Measurements from ENCODE around the gene EML6. TPM values are rescaled to one million over a fixed set of nuclear protein-coding genes. Genes with fewer than 3 reads are reported as not detected.

The EML6 gene
- total RNA-seq, 2 donors from 2014 or later = 1.4 to 2.1 TPM

DNA sequence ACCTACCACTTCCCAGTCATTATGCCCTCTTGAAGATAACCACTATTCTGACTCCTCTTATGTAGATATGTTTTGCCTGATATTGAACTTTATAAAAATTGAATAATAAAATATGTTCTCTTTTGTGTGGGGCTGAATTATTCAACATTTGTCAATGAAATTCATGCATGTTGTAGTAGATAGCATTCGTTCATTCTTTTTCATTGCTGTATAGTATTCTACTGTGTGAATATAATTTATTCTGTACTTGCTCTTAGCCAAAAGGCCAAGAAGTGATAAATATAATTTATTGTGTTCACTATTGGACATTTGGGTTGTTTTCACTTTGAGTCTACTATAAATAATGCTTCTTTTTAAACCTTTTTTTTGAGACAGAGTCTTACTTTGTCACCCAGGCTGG is 29.0 kb downstream of the EML6 start:
- no peak overlapping the region for H3K4me3 Mint-ChIP-seq
- Histone ChIP-seq H3K4me1 (ENCODE audit: control insufficient read depth, insufficient read depth, low read length) (no peaks in the 10 kb centered on the region), H3K36me3 (ENCODE audit: control insufficient read depth, insufficient read depth, low read length) (no peaks in the 10 kb centered on the region), H3K4me3 (ENCODE audit: low read length) (no peak overlapping the region), H3K27me3 (ENCODE audit: control insufficient read depth, insufficient read depth, low read length, poor library complexity, severe bottlenecking) (peaks cover 81% of the 10 kb centered on the region), H3K9ac (ENCODE audit: extremely low read depth, low read length, poor library complexity, severe bottlenecking) (no peak overlapping the region), H3K27ac (ENCODE audit: low read depth, low read length) (no peak overlapping the region), H3K9me3 (ENCODE audit: control insufficient read depth, low read length) (no peaks in the 10 kb centered on the region)
- H3K4me1 Mint-ChIP-seq = no peaks in the 10 kb centered on the region
- 94% methylated on average over 1 of the region's 1 CpG; no CpG with 5 or more reads in 1 of the 2 experiments for WGBS, 2 experiments (ENCODE audit: insufficient coverage in 1 of 2, insufficient read length in 1 of 2)
- no peaks in the 10 kb centered on the region for H3K36me3 Mint-ChIP-seq (ENCODE audit: low read depth)
- no peak overlapping the region for H3K27ac Mint-ChIP-seq
- TF ChIP-seq, protein P1, sequence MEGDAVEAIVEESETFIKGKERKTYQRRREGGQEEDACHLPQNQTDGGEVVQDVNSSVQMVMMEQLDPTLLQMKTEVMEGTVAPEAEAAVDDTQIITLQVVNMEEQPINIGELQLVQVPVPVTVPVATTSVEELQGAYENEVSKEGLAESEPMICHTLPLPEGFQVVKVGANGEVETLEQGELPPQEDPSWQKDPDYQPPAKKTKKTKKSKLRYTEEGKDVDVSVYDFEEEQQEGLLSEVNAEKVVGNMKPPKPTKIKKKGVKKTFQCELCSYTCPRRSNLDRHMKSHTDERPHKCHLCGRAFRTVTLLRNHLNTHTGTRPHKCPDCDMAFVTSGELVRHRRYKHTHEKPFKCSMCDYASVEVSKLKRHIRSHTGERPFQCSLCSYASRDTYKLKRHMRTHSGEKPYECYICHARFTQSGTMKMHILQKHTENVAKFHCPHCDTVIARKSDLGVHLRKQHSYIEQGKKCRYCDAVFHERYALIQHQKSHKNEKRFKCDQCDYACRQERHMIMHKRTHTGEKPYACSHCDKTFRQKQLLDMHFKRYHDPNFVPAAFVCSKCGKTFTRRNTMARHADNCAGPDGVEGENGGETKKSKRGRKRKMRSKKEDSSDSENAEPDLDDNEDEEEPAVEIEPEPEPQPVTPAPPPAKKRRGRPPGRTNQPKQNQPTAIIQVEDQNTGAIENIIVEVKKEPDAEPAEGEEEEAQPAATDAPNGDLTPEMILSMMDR (conservative IDR thresholded peaks at IDR 0.05) = no peak
- H3K9me3 Mint-ChIP-seq = no peaks in the 10 kb centered on the region
- peaks cover 21% of the 10 kb centered on the region for H3K27me3 Mint-ChIP-seq (ENCODE audit: insufficient read depth)
- DNase-seq = no peak

- H3K9me3 ChIP-seq (ENCODE audit: control insufficient read depth, low read length) = no peaks in the 10 kb centered on the region
- peaks cover 7% of the 10 kb centered on the region for H3K4me1 Mint-ChIP-seq
- no peak overlapping the region for H3K27ac ChIP-seq (ENCODE audit: low read depth, low read length)
- H3K36me3 ChIP-seq (ENCODE audit: control insufficient read depth, insufficient read depth, low read length) = no peaks in the 10 kb centered on the region
- TF ChIP-seq, protein P1 (conservative IDR thresholded peaks at IDR 0.05) = no peak
- H3K9ac ChIP-seq (ENCODE audit: extremely low read depth, low read length, poor library complexity, severe bottlenecking) = no peak overlapping the region
- H3K4me3 Mint-ChIP-seq = no peak overlapping the region
- H3K4me3 ChIP-seq (ENCODE audit: low read length) = no peak overlapping the region
- peaks cover 19% of the 10 kb centered on the region for H3K27me3 Mint-ChIP-seq (ENCODE audit: insufficient read depth)
- WGBS, 2 experiments (ENCODE audit: insufficient coverage in 1 of 2, insufficient read length in 1 of 2) = 84 to 93% methylated on average over 5 to 9 of the region's 9 CpGs
- no peaks in the 10 kb centered on the region for H3K36me3 Mint-ChIP-seq (ENCODE audit: low read depth)
- no peaks in the 10 kb centered on the region for H3K4me1 ChIP-seq (ENCODE audit: control insufficient read depth, insufficient read depth, low read length)
- no peaks in the 10 kb centered on the region for H3K9me3 Mint-ChIP-seq
- no peak for DNase-seq
- no peak overlapping the region for H3K27ac Mint-ChIP-seq
- peaks cover 56% of the 10 kb centered on the region for H3K27me3 ChIP-seq (ENCODE audit: control insufficient read depth, insufficient read depth, low read length, poor library complexity, severe bottlenecking)
Observed at GRCh38 chr2:54755641-54756326, 32.3 kb downstream of the EML6 start.

- Mint-ChIP-seq H3K9me3 (no peaks in the 10 kb centered on the region), H3K36me3 (ENCODE audit: low read depth) (no peaks in the 10 kb centered on the region), H3K27me3 (ENCODE audit: insufficient read depth) (peaks cover 14% of the 10 kb centered on the region), H3K4me3 (no peak overlapping the region), H3K4me1 (peaks cover 7% of the 10 kb centered on the region), H3K27ac (no peak overlapping the region)
- WGBS, 2 experiments (ENCODE audit: insufficient coverage in 1 of 2, insufficient read length in 1 of 2) = 86 to 87% methylated on average over 1 to 4 of the region's 4 CpGs
- Histone ChIP-seq H3K36me3 (ENCODE audit: control insufficient read depth, insufficient read depth, low read length) (no peaks in the 10 kb centered on the region), H3K9ac (ENCODE audit: extremely low read depth, low read length, poor library complexity, severe bottlenecking) (no peak overlapping the region), H3K27me3 (ENCODE audit: control insufficient read depth, insufficient read depth, low read length, poor library complexity, severe bottlenecking) (peaks cover 39% of the 10 kb centered on the region), H3K9me3 (ENCODE audit: control insufficient read depth, low read length) (no peaks in the 10 kb centered on the region), H3K27ac (ENCODE audit: low read depth, low read length) (no peak overlapping the region), H3K4me3 (ENCODE audit: low read length) (no peak overlapping the region), H3K4me1 (ENCODE audit: control insufficient read depth, insufficient read depth, low read length) (no peaks in the 10 kb centered on the region)
- DNase-seq = peak; percentile 62
- TF ChIP-seq, protein P1 (conservative IDR thresholded peaks at IDR 0.05) = no peak
Observed at GRCh38 chr2:54757500-54757899, 34.0 kb downstream of the EML6 start.

Data from endodermal cell (in vitro differentiated cells).